A673 (cell line): Measurements from ENCODE around the gene PPFIA2.

Experiments used
- EZH2 ChIP-seq: fragments of 200-600 bp; sonication (generic); IDR thresholded peaks from 2 replicates; pipeline ENCODE4 v1.6.1; 2017; ENCODE audit warnings: borderline replicate concordance, low read depth, mild to moderate bottlenecking, mixed read lengths, antibody characterized with exemption, low read length; ENCODE audit not compliant: poor library complexity, severe bottlenecking
- TF ChIP-seq, protein P1 (sequence below): fragments of 300-800, 200-600 bp; sonication (generic); conservative IDR thresholded peaks from 2 replicates; pipeline ENCODE4 v1.5.1; 2017; ENCODE audit warnings: low read depth, mild to moderate bottlenecking, antibody characterized with exemption, low read length, moderate library complexity, mixed read lengths

DNA sequence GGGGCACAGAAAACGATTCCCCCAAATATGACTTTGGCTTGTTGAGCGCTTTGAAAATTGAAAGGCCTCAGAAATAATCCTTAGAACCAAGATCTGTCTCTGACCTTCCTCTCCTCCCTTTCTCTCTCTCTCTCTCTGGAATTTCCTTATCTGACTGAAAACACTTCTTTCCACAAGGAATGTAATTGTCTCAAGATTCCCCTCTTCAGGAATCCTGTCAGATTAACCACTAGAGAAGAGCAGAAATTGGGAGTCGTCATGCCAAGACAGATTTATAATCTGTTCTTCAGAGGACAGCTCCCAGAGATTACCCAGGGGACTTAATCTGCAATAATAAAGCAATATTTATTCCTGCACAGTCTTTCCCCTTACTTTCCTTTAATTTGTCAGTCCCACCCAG, 363.7 kb downstream of the PPFIA2 start:
- TF ChIP-seq, protein P1, sequence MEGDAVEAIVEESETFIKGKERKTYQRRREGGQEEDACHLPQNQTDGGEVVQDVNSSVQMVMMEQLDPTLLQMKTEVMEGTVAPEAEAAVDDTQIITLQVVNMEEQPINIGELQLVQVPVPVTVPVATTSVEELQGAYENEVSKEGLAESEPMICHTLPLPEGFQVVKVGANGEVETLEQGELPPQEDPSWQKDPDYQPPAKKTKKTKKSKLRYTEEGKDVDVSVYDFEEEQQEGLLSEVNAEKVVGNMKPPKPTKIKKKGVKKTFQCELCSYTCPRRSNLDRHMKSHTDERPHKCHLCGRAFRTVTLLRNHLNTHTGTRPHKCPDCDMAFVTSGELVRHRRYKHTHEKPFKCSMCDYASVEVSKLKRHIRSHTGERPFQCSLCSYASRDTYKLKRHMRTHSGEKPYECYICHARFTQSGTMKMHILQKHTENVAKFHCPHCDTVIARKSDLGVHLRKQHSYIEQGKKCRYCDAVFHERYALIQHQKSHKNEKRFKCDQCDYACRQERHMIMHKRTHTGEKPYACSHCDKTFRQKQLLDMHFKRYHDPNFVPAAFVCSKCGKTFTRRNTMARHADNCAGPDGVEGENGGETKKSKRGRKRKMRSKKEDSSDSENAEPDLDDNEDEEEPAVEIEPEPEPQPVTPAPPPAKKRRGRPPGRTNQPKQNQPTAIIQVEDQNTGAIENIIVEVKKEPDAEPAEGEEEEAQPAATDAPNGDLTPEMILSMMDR, result no peak
- no peak for TF ChIP-seq EZH2
